GM18951 (cell line): Measurements from ENCODE around the gene NPTN.

ENCODE experiments used
- POLR2A ChIP-seq: IDR thresholded peaks from 4 replicates; pipeline ENCODE4 v1.6.1; 2011; ENCODE audit warnings: mild to moderate bottlenecking; ENCODE audit not compliant: insufficient read length, insufficient read depth; ENCODE audit errors: extremely low read depth
- in situ Hi-C: fragments of 300-500 bp; cut with MboI; formaldehyde crosslinking; loops from one replicate; pipeline ENCODE4 v1.12.0; 2022; ENCODE audit warnings: low sequenced_read_pairs, mixed read lengths, inconsistent platforms; ENCODE audit not compliant: unreplicated experiment

The NPTN gene

DNA sequence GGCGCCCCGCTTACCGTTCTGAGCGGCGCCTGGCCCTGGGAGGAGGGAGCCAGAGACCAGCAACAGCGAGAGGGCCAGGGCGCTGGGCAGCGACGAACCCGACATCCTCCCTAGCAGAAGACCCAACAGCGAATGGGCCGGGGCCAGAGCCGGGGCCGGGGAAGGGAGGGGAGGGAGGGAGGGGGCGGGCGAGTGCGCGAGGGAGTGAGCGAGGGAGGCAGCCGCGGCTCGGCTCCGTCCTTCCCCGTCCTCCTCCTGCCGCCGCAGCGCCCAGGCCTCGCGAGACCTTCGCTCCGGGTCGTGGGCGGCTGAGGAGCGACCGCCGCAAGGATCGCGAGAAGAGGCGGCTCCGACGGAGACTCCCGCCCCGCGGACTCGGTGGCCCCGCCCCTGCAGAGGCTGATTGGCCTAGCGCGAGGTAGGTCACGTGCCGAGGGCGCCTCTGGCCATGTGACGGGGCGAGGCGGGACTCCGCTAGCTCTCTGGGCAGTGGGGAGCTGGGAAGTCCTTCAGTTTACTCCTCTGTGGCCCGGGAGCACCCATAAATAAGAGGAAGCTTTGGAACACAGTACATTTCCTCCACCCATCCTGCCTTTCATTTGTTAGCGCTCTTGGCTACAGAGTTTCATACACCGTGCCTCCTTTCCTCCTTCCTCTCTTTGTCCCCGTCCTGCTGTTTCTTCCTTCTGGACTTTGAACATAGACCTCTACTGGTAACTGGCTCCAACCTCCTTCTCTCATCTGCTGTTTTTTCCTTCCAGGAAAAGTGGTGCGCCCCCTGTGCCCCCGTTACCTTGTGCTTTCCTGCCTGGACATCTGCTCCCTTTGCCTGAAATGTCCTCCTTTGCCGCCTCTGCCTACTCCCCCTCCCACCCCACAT, at the start of gene NPTN:
TSS of gene NPTN (minus strand) at position 279 of the 880 bp plus-strand sequence. CDS start at position 105, 174 bp downstream.
- in situ Hi-C loops: no loop called here
- TF ChIP-seq POLR2A: peak; percentile 95

- in situ Hi-C loops: no loop called here
- TF ChIP-seq POLR2A: no peak
Measured at GRCh38 chr15:73682600-73683090, 49.5 kb upstream of the NPTN start.

GRCh38 chr15:73681856-73682599, 48.8 kb upstream of the NPTN start:
- TF ChIP-seq POLR2A: no peak
- in situ Hi-C loops: no loop called here

DNA sequence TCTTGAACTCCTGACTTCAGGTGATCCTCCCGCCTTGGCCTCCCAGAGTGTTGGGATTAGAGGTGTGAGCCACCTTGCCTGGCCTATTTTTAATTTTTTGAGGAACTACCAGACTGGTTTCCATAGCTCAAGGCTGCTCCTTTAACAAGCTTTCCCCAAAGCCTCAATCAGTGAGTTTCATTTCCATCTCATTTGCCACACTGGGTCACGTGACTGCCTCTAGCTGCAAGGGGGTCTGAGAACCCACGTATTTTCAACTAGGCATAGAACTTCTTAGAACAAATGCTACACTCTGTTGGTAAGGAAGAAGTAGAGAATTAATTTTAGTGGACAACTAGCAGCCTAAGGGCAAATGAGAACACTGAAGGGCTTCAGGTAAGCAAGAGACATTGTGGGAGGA, 47.9 kb upstream of the NPTN start:
- in situ Hi-C loops: no loop called here
- no peak for TF ChIP-seq POLR2A

GRCh38 chr15:73680549-73680948, 47.4 kb upstream of the NPTN start:
- in situ Hi-C loops: no loop called here
- TF ChIP-seq POLR2A: no peak

DNA sequence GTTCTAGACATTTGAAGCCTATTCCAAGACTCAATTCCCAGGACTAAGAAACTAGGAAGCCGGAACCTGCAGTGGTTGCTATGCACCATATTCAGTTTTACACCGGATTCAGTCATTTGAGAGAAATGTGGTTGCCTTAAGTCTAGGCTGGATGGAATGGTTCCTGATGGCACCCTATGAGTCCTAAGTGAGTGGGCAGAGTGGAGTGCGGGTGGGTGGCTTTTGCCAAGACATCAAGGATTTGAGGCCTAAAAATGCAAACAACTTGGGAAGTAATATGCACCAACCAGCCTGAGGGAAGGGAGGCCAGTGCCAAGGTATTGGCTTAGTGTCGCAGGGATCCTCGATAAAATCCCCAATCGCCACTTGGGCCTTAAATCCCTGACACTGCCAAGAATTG, 46.8 kb upstream of the NPTN start:
- in situ Hi-C loops: no loop called here
- no peak for TF ChIP-seq POLR2A

DNA sequence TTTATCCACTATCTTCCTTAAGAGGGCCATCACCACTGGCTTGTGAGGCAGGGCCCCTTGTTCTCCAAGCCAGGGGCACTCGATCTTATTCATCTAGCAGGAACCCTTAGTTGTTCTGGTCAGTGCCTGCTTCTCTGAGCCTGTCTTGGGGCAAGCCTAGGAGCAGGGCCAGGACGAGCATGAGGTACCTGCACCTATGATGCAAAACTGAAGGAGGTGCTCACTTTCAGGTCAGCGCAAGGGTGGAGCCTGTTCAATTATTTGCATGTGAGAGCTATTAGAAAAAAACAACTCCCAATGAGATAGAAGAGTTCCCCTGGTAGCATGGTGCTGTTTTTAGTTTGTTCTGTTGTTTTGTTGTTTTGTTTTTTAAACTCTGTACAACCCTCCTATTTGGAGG, 46.0 kb upstream of the NPTN start:
- in situ Hi-C loops: no loop called here
- no peak for TF ChIP-seq POLR2A

DNA sequence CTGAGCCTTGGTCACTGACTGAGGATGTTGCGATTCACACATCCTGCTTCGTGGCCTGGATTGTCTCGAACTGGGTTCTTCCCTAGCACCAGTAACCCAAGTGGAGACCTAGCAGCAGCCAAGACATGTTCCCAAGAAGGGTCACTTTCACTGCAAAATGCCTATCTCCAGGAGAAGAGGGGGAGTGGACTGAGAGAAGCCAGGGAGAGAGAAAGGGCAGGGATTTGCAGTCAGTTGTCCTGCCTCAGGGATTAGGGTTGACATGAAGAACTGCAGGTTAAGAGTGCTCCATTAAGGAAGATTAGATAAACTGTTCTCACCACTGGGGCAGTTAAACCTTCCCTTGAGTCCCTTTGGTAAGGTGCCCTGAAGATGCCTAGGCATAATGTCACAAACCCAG, 45.3 kb upstream of the NPTN start:
- no peak for TF ChIP-seq POLR2A
- in situ Hi-C loops: no loop called here

- no peak for TF ChIP-seq POLR2A
- in situ Hi-C loops: no loop called here
Measured at GRCh38 chr15:73677733-73678132, 44.5 kb upstream of the NPTN start.

GRCh38 chr15:73677146-73677607, 44.0 kb upstream of the NPTN start:
- in situ Hi-C loops: no loop called here
- no peak for TF ChIP-seq POLR2A

GRCh38 chr15:73674587-73674986, 41.4 kb upstream of the NPTN start:
- TF ChIP-seq POLR2A: no peak
- in situ Hi-C loops: no loop called here

DNA sequence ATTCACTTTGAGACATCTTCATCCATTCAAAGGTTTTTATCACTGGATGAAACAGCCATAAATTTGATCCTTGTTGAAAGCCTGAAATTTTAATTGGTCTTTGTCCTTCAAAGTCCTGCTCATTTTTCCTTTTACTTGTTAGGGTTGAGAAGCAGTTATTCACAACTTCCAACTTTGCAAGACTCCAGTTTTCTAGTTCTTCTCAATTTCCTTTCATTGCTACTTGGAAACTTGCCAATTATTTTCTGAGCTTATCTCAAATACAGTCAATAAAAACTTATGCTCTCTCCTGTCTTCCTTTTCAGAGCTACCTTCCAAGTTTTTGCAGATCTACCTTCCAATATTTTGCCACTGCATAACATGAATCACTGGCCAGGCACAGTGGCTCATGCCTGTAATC, 27.3 kb upstream of the NPTN start:
- TF ChIP-seq POLR2A: no peak
- in situ Hi-C loops: no loop called here

DNA sequence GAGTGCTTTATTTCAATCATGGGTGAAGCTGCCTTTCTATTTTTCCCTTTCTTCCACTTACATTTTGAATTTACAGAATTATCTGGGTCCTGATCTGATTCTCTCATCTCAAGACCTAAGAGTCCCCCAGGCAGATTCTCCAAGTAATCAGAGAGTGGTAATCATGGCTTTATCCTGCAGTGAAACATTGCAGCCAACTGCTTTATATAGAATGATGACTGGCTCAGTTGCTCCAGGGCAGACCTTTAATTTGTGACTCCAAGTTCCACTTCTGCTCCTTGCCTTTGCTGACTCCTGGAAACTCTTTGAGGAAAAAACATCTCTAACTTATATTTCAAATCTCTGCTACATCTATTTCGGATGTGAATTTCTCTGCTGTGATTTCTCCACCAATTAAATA, 25.5 kb upstream of the NPTN start:
- TF ChIP-seq POLR2A: no peak
- in situ Hi-C loops: no loop called here
